GM18907 (cell line): ENCODE measurements around the gene SNCB.

ENCODE experiments used
- ATAC-seq: cut with Tn5 transposase; IDR thresholded peaks from one replicate; pipeline ENCODE4 v1.9.1; 2021; ENCODE audit warnings: mild to moderate bottlenecking, moderate library complexity; ENCODE audit not compliant: unreplicated experiment

Gene SNCB

GRCh38 chr5:176661676-176662075, 31.3 kb upstream of the SNCB start:
- no peak for ATAC-seq

GRCh38 chr5:176660860-176661641, 30.7 kb upstream of the SNCB start:
- ATAC-seq = peak; percentile 54

GRCh38 chr5:176660530-176660859, 30.2 kb upstream of the SNCB start:
- ATAC-seq = peak; percentile 34

GRCh38 chr5:176659860-176660461, 29.6 kb upstream of the SNCB start:
- ATAC-seq = no peak

GRCh38 chr5:176659512-176659839, 29.1 kb upstream of the SNCB start:
- no peak for ATAC-seq

GRCh38 chr5:176658817-176659511, 28.6 kb upstream of the SNCB start:
- no peak for ATAC-seq

GRCh38 chr5:176658007-176658599, 27.8 kb upstream of the SNCB start:
- peak; percentile 54 for ATAC-seq

GRCh38 chr5:176656467-176656990, 26.2 kb upstream of the SNCB start:
- no peak for ATAC-seq

GRCh38 chr5:176654856-176655255, 24.5 kb upstream of the SNCB start:
- no peak for ATAC-seq

GRCh38 chr5:176653401-176654385, 23.4 kb upstream of the SNCB start:
- ATAC-seq = no peak

- ATAC-seq = no peak
These were observed 21.8 kb upstream of the SNCB start for GRCh38 chr5:176652136-176652535.

GRCh38 chr5:176651472-176651980, 21.2 kb upstream of the SNCB start:
- ATAC-seq = no peak

- no peak for ATAC-seq
These were observed 20.1 kb upstream of the SNCB start for GRCh38 chr5:176650354-176650884.

- no peak for ATAC-seq
These were observed 18.3 kb upstream of the SNCB start for GRCh38 chr5:176648474-176649194.

- ATAC-seq = no peak
These were observed 17.6 kb upstream of the SNCB start for GRCh38 chr5:176647843-176648473.

- peak; percentile 94 for ATAC-seq
These were observed 16.9 kb upstream of the SNCB start, which contains the start of gene TSPAN17 for GRCh38 chr5:176647030-176647842. TSPAN17 (plus strand) TSS chr5:176647484; CDS start chr5:176647616, 132 bp downstream.

- ATAC-seq = peak; percentile 1
These were observed 16.3 kb upstream of the SNCB start for GRCh38 chr5:176646707-176647029.
